Vagina (tissue), 2 donors: Measurements from ENCODE around the gene UBR3. TPM values are rescaled to one million over a fixed set of nuclear protein-coding genes. Genes with fewer than 3 reads are reported as not detected.

Source experiments
- DNase-seq, 2 donors: peaks; one replicate each; pipeline ENCODE4 v3.0.0-alpha.2; 2017; ENCODE audit errors: extremely low spot score in 2 of 2
- H3K27ac ChIP-seq: fragments of 200-600 bp; sonication (generic); one replicate; pipeline ENCODE4 v1.5.1; 2019
- H3K27me3 ChIP-seq: fragments of 200-600 bp; sonication (generic); one replicate; pipeline ENCODE4 v1.5.1; 2019
- H3K36me3 ChIP-seq, 2 donors: fragments of 200-600 bp; sonication (generic); one replicate each; pipeline ENCODE4 v1.5.1; 2017 to 2019
- H3K4me1 ChIP-seq: fragments of 200-600 bp; sonication (generic); one replicate; pipeline ENCODE4 v1.5.1; 2019
- H3K4me3 ChIP-seq, 2 donors: fragments of 200-600 bp; sonication (generic); 1 replicate in 1 of 2; 2 replicates in 1 of 2; pipeline ENCODE4 v1.5.1; 2016 to 2019
- H3K9me3 ChIP-seq: fragments of 200-600 bp; sonication (generic); one replicate; pipeline ENCODE4 v1.5.1; 2019
- CTCF ChIP-seq, 3 experiments: fragments of 450-650 bp in 2 of 3; fragments of 200-600 bp in 1 of 3; sonication (generic) in 1 of 3; IDR thresholded peaks; one replicate each; pipeline ENCODE4 v1.5.1; 2017 to 2019; ENCODE audit warnings: antibody characterized with exemption in 3 of 3, mild to moderate bottlenecking in 2 of 3, moderate library complexity in 2 of 3
- POLR2A ChIP-seq, 2 donors: fragments of 450-650 bp; IDR thresholded peaks; one replicate each; pipeline ENCODE4 v1.6.1; 2017; ENCODE audit warnings: antibody characterized with exemption in 2 of 2, mild to moderate bottlenecking in 2 of 2, moderate library complexity in 2 of 2
- POLR2AphosphoS5 ChIP-seq, 2 donors: sonication (generic); formaldehyde crosslinking; IDR thresholded peaks; one replicate each; pipeline ENCODE4 v1.9.0; 2017; ENCODE audit warnings: antibody characterized with exemption in 2 of 2, mild to moderate bottlenecking in 2 of 2, low read depth in 1 of 2; ENCODE audit not compliant: insufficient read depth in 1 of 2
- intact Hi-C: fragments of 100-400 bp; cut with DNase I; formaldehyde crosslinking; loops from one replicate; pipeline ENCODE4 v1.15.1; 2023
- total RNA-seq: library from RNA; depleted of rRNA; stranded (reverse); fragments of >200 nt; gene quantifications from one replicate; pipeline ENCODE4 v1.2.3, GENCODE V29; 2016

UBR3 gene
- total RNA-seq, 1 donor from 2014 or later = 59.2 TPM

GRCh38 chr2:170052151-170052550 is 224.9 kb downstream of the UBR3 start:
- Histone ChIP-seq H3K4me1 (no peaks in the 10 kb centered on the region), H3K9me3 (no peaks in the 10 kb centered on the region), H3K4me3 (no peak overlapping the region), H3K27me3 (no peaks in the 10 kb centered on the region), H3K36me3 (peaks cover 0 to 13% of the 10 kb centered on the region in 2 donors), H3K27ac (no peak overlapping the region)
- intact Hi-C loops = no loop called here
- DNase-seq = no peak
- no peak for TF ChIP-seq POLR2A (IDR thresholded peaks at IDR 0.05)
- no peak for TF ChIP-seq POLR2AphosphoS5 (IDR thresholded peaks at IDR 0.05; ENCODE audit: insufficient read depth in 1 of 2, low read depth in 1 of 2)
- TF ChIP-seq CTCF (IDR thresholded peaks at IDR 0.05) = no peak

GRCh38 chr2:170054997-170055396 is 227.7 kb downstream of the UBR3 start:
- TF ChIP-seq CTCF (IDR thresholded peaks at IDR 0.05) = no peak
- TF ChIP-seq POLR2A (IDR thresholded peaks at IDR 0.05) = no peak
- no peak for TF ChIP-seq POLR2AphosphoS5 (IDR thresholded peaks at IDR 0.05; ENCODE audit: insufficient read depth in 1 of 2, low read depth in 1 of 2)
- Histone ChIP-seq H3K9me3 (no peaks in the 10 kb centered on the region), H3K36me3 (peaks cover 0 to 13% of the 10 kb centered on the region in 2 donors), H3K4me3 (no peak overlapping the region), H3K27ac (no peak overlapping the region), H3K27me3 (no peaks in the 10 kb centered on the region), H3K4me1 (no peaks in the 10 kb centered on the region)
- DNase-seq = no peak
- intact Hi-C loops = no loop called here

- peaks cover 0 to 18% of the 10 kb centered on the region in 2 donors for H3K36me3 ChIP-seq
- no peak for DNase-seq
- no peaks in the 10 kb centered on the region for H3K9me3 ChIP-seq
- TF ChIP-seq POLR2AphosphoS5 (IDR thresholded peaks at IDR 0.05; ENCODE audit: insufficient read depth in 1 of 2, low read depth in 1 of 2) (no peak), CTCF (IDR thresholded peaks at IDR 0.05) (no peak)
- intact Hi-C loops = no loop called here
- no peaks in the 10 kb centered on the region for H3K27me3 ChIP-seq
- no peaks in the 10 kb centered on the region for H3K4me1 ChIP-seq
- H3K4me3 ChIP-seq = no peak overlapping the region
- H3K27ac ChIP-seq = no peak overlapping the region
Measured at GRCh38 chr2:170056900-170057299, 229.6 kb downstream of the UBR3 start.

GRCh38 chr2:170063456-170064235 is 236.4 kb downstream of the UBR3 start:
- no peak for DNase-seq
- Histone ChIP-seq H3K4me1 (no peaks in the 10 kb centered on the region), H3K9me3 (no peaks in the 10 kb centered on the region), H3K27ac (no peak overlapping the region), H3K27me3 (no peaks in the 10 kb centered on the region), H3K4me3 (no peak overlapping the region), H3K36me3 (peaks cover 0 to 24% of the 10 kb centered on the region in 2 donors)
- intact Hi-C loops = no loop called here
- TF ChIP-seq POLR2A (IDR thresholded peaks at IDR 0.05) = no peak
- no peak for TF ChIP-seq CTCF (IDR thresholded peaks at IDR 0.05)
- no peak for TF ChIP-seq POLR2AphosphoS5 (IDR thresholded peaks at IDR 0.05; ENCODE audit: insufficient read depth in 1 of 2, low read depth in 1 of 2)

- no peak for DNase-seq
- peaks cover 9% of the 10 kb centered on the region for H3K9me3 ChIP-seq
- H3K27ac ChIP-seq = no peak overlapping the region
- TF ChIP-seq POLR2A (IDR thresholded peaks at IDR 0.05) (no peak), CTCF (IDR thresholded peaks at IDR 0.05) (no peak), POLR2AphosphoS5 (IDR thresholded peaks at IDR 0.05; ENCODE audit: insufficient read depth in 1 of 2, low read depth in 1 of 2) (no peak)
- H3K36me3 ChIP-seq = peaks cover 0 to 26% of the 10 kb centered on the region in 2 donors
- H3K4me3 ChIP-seq = no peak overlapping the region
- H3K27me3 ChIP-seq = no peaks in the 10 kb centered on the region
- H3K4me1 ChIP-seq = peaks cover 9% of the 10 kb centered on the region
- intact Hi-C loops = no loop called here
Measured at GRCh38 chr2:170070778-170071177, 243.5 kb downstream of the UBR3 start.
